Duodenal mucosa (tissue), 2 donors: Measurements from ENCODE around the gene PLAC9.

Experiments
- H3K27ac ChIP-seq: one replicate; pipeline ENCODE4 v1.7.0; 2013; ENCODE audit warnings: low read depth, low read length
- H3K27me3 ChIP-seq, 2 donors: one replicate each; pipeline ENCODE4 v1.7.0; 2013; ENCODE audit warnings: low read length in 2 of 2, control low read depth in 1 of 2; ENCODE audit not compliant: insufficient read depth in 2 of 2, control insufficient read depth in 1 of 2
- H3K36me3 ChIP-seq, 2 donors: one replicate each; pipeline ENCODE4 v1.7.0; 2013; ENCODE audit warnings: low read length in 2 of 2, control low read depth in 1 of 2; ENCODE audit not compliant: insufficient read depth in 2 of 2, control insufficient read depth in 1 of 2
- H3K4me1 ChIP-seq, 2 donors: one replicate each; pipeline ENCODE4 v1.7.0; 2013; ENCODE audit warnings: low read length in 2 of 2, control low read depth in 1 of 2; ENCODE audit not compliant: insufficient read depth in 2 of 2, control insufficient read depth in 1 of 2
- H3K4me3 ChIP-seq, 2 donors: one replicate each; pipeline ENCODE4 v1.7.0; 2013; ENCODE audit warnings: low read length in 2 of 2, low read depth in 1 of 2
- H3K9ac ChIP-seq, 2 donors: one replicate each; pipeline ENCODE4 v1.7.0; 2013; ENCODE audit warnings: low read length in 2 of 2, low read depth in 1 of 2
- H3K9me3 ChIP-seq, 2 donors: one replicate each; pipeline ENCODE4 v1.7.0; 2013; ENCODE audit warnings: low read length in 2 of 2, control low read depth in 1 of 2; ENCODE audit not compliant: control insufficient read depth in 1 of 2

PLAC9 gene

DNA sequence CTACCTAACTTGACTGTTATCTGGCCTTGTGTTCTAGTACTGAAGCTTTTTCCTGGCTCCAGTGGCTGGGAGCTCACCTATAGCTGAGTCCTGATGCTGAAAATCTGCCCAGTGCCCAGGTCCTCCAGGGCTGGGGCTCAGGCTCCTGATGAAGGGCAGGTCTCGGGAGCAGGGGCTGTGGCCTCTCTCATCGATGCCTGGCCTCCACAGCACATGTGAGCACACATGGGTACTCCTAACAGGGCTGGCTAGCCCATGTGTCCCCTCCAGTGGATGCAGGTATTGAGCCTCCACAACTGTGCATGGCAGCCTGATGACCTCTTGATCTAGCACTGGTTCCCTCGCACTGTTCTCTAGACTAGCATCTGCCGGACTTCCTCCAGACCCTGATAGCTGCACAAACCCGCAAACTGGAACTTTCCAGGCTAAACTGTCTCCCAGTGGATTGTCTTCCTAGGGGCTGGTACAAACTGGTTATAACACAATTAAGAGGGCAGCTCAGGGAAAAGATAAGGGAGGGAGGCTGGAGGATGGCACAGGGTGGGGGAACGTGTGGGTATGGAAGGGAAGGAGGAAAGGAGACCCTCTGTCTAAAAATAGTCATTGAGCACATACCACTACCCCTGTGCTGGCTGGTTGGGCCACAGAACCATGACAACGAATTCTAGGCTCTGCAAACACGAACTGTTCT is 35.1 kb downstream of the PLAC9 start:
- Histone ChIP-seq H3K4me3 (no peak overlapping the region), H3K9ac (no peak overlapping the region), H3K27me3 (no peaks in the 10 kb centered on the region), H3K4me1 (peaks cover 36% of the 10 kb centered on the region in 2 donors), H3K9me3 (no peaks in the 10 kb centered on the region), H3K27ac (no peak overlapping the region), H3K36me3 (peaks cover 45 to 98% of the 10 kb centered on the region in 2 donors)

GRCh38 chr10:80168162-80168511 is 35.6 kb downstream of the PLAC9 start:
- H3K36me3 ChIP-seq: peaks cover 44 to 97% of the 10 kb centered on the region in 2 donors
- H3K4me3 ChIP-seq: no peak overlapping the region
- H3K9ac ChIP-seq: no peak overlapping the region
- no peak overlapping the region for H3K27ac ChIP-seq
- H3K9me3 ChIP-seq: no peaks in the 10 kb centered on the region
- H3K4me1 ChIP-seq: peaks cover 33 to 39% of the 10 kb centered on the region in 2 donors
- no peaks in the 10 kb centered on the region for H3K27me3 ChIP-seq

GRCh38 chr10:80168679-80169380 is 36.3 kb downstream of the PLAC9 start:
- Histone ChIP-seq H3K4me1 (peaks cover 28 to 37% of the 10 kb centered on the region in 2 donors), H3K27ac (no peak overlapping the region), H3K4me3 (no peak overlapping the region), H3K9me3 (no peaks in the 10 kb centered on the region), H3K9ac (no peak overlapping the region), H3K36me3 (peaks cover 45 to 94% of the 10 kb centered on the region in 2 donors), H3K27me3 (no peaks in the 10 kb centered on the region)

DNA sequence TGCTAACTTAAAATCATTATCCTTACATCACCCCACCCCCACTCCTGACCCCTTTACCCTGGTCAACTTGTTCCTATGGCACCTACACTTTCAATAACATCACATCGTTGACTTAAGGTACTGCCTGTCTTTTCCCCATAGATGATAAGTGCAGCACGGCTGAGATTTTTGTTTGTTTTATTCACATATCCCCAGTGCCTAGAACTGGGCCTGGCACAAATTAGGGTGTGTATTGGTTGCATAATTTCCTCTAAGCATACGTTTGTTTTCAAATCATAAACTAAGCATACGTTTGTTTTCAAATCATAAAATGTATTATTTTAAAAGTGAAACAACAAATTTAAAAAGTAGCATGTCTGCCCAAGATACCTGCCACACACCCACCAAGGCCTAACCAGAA is 37.5 kb downstream of the PLAC9 start:
- H3K9me3 ChIP-seq: no peaks in the 10 kb centered on the region
- H3K36me3 ChIP-seq: peaks cover 40 to 88% of the 10 kb centered on the region in 2 donors
- H3K27me3 ChIP-seq: no peaks in the 10 kb centered on the region
- H3K4me1 ChIP-seq: peaks cover 18 to 26% of the 10 kb centered on the region in 2 donors
- H3K9ac ChIP-seq: no peak overlapping the region
- no peak overlapping the region for H3K27ac ChIP-seq
- H3K4me3 ChIP-seq: no peak overlapping the region

GRCh38 chr10:80170641-80171040 is 38.1 kb downstream of the PLAC9 start:
- no peaks in the 10 kb centered on the region for H3K9me3 ChIP-seq
- no peak overlapping the region for H3K27ac ChIP-seq
- peaks cover 14 to 23% of the 10 kb centered on the region in 2 donors for H3K4me1 ChIP-seq
- H3K36me3 ChIP-seq: peaks cover 34 to 84% of the 10 kb centered on the region in 2 donors
- H3K9ac ChIP-seq: no peak overlapping the region
- H3K27me3 ChIP-seq: no peaks in the 10 kb centered on the region
- H3K4me3 ChIP-seq: no peak overlapping the region

- Histone ChIP-seq H3K9me3 (no peaks in the 10 kb centered on the region), H3K27me3 (no peaks in the 10 kb centered on the region), H3K4me1 (peaks cover 13 to 23% of the 10 kb centered on the region in 2 donors), H3K9ac (no peak overlapping the region), H3K36me3 (peaks cover 30 to 80% of the 10 kb centered on the region in 2 donors), H3K4me3 (no peak overlapping the region), H3K27ac (no peak overlapping the region)
Observed at GRCh38 chr10:80171248-80171660, 38.7 kb downstream of the PLAC9 start.

DNA sequence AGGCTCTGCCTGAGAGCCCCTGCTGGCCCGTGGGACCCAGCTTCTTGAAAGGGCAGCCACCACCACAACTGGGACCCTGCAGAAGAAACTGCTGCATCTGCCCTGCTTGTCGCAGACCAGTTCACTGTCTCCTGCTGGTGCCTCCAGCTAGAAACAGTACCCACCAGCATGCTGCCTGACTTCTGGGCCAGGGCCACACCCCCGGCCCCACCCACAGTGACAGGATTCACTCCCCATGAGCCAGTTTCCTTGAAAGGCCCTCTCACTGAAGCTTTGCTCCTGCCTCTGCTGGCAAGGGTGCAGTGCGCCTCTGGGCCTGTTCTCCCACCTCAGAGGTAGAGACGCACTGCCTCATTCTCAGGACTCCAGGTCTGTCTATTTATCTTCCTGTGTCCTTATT is 40.4 kb downstream of the PLAC9 start:
- Histone ChIP-seq H3K27ac (no peak overlapping the region), H3K9me3 (no peaks in the 10 kb centered on the region), H3K4me1 (peaks cover 12 to 23% of the 10 kb centered on the region in 2 donors), H3K27me3 (no peaks in the 10 kb centered on the region), H3K36me3 (peaks cover 23 to 70% of the 10 kb centered on the region in 2 donors), H3K9ac (no peak overlapping the region), H3K4me3 (no peak overlapping the region)

DNA sequence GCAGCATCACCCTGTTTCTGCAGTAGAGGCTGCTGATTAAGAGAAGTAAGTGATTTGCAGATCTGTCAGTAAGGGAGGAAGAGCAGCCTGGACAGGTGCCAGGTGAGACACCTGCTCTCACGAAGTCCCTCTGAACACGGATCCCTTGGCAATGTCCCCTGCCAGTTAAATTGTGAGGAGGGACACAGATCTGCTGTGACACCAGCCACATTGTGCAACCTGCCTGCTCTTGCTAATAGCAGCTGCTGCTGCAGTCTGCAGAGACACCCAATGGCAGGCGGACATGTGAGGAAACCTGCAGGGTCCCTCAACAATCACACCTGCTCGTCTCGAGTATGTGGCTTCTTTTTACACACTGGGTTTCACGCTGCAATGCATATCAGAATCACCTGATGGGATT is 40.9 kb downstream of the PLAC9 start:
- Histone ChIP-seq H3K9ac (no peak overlapping the region), H3K4me1 (peaks cover 12 to 23% of the 10 kb centered on the region in 2 donors), H3K27me3 (no peaks in the 10 kb centered on the region), H3K36me3 (peaks cover 23 to 70% of the 10 kb centered on the region in 2 donors), H3K9me3 (no peaks in the 10 kb centered on the region), H3K27ac (no peak overlapping the region), H3K4me3 (no peak overlapping the region)

- no peak overlapping the region for H3K9ac ChIP-seq
- no peaks in the 10 kb centered on the region for H3K27me3 ChIP-seq
- H3K4me1 ChIP-seq: peaks cover 12 to 23% of the 10 kb centered on the region in 2 donors
- no peaks in the 10 kb centered on the region for H3K9me3 ChIP-seq
- H3K27ac ChIP-seq: no peak overlapping the region
- peaks cover 27 to 67% of the 10 kb centered on the region in 2 donors for H3K36me3 ChIP-seq
- H3K4me3 ChIP-seq: no peak overlapping the region
Observed at GRCh38 chr10:80174641-80175395, 42.3 kb downstream of the PLAC9 start.

GRCh38 chr10:80176526-80176925 is 44.0 kb downstream of the PLAC9 start:
- Histone ChIP-seq H3K9ac (no peak overlapping the region), H3K4me1 (peaks cover 7 to 19% of the 10 kb centered on the region in 2 donors), H3K27ac (no peak overlapping the region), H3K9me3 (no peaks in the 10 kb centered on the region), H3K4me3 (no peak overlapping the region), H3K36me3 (peaks cover 26 to 57% of the 10 kb centered on the region in 2 donors), H3K27me3 (no peaks in the 10 kb centered on the region)
